ENCODE results near the gene CHST5. TPM values are rescaled to one million over a fixed set of nuclear protein-coding genes. Genes with fewer than 3 reads are reported as not detected.

Gene CHST5
- polyA plus RNA-seq, 1 donor from 2014 or later = 2.7 TPM

- Histone ChIP-seq H3K79me2 (replicated peaks; ENCODE audit: insufficient read depth, low read length) (no peaks in the 10 kb centered on the region), H3K36me3 (ENCODE audit: insufficient read depth, low read length) (no peaks in the 10 kb centered on the region), H3K9me3 (ENCODE audit: low read length) (no peaks in the 10 kb centered on the region), H3K9me2 (ENCODE audit: insufficient read depth, low read length) (no peaks in the 10 kb centered on the region), H3K4me3 (ENCODE audit: low read length) (no peak overlapping the region), H2AFZ (ENCODE audit: low read depth, low read length) (no peak overlapping the region), H4K20me1 (ENCODE audit: insufficient read depth) (no peaks in the 10 kb centered on the region), H3K27me3 (ENCODE audit: insufficient read depth, low read depth, low read length) (peaks cover 15% of the 10 kb centered on the region), H3K27ac (ENCODE audit: low read length) (no peak overlapping the region), H3F3A (ENCODE audit: insufficient read depth, low read length, poor library complexity, severe bottlenecking) (no peaks in the 10 kb centered on the region), H3K9ac (ENCODE audit: low read length) (no peak overlapping the region), H3K4me2 (ENCODE audit: low read length) (no peak overlapping the region)
- no peak for TF ChIP-seq SMC3 (conservative IDR thresholded peaks at IDR 0.05; ENCODE audit: poor library complexity)
- no peak for TF ChIP-seq RAD21 (conservative IDR thresholded peaks at IDR 0.05)
- no peak for TF ChIP-seq TAF1 (IDR thresholded peaks at IDR 0.05; ENCODE audit: low read depth)
- TF ChIP-seq CTCF (IDR thresholded peaks at IDR 0.05; ENCODE audit: poor library complexity, severe bottlenecking) = no peak
- TF ChIP-seq EP300 (conservative IDR thresholded peaks at IDR 0.05; ENCODE audit: poor library complexity, severe bottlenecking) = no peak
- no peak for TF ChIP-seq MXI1 (conservative IDR thresholded peaks at IDR 0.05; ENCODE audit: poor library complexity, severe bottlenecking)
- no peak for TF ChIP-seq REST (IDR thresholded peaks at IDR 0.05; ENCODE audit: borderline replicate concordance)
- no peak for TF ChIP-seq EZH2 (IDR thresholded peaks at IDR 0.05; ENCODE audit: borderline replicate concordance, insufficient read depth, low read length, poor library complexity, severe bottlenecking)
- TF ChIP-seq POLR2AphosphoS5 (IDR thresholded peaks at IDR 0.05) = no peak
Observed at GRCh38 chr16:75491876-75492275, 44.0 kb downstream of the CHST5 start.

- H3K36me3 ChIP-seq (ENCODE audit: insufficient read depth, low read length) = no peaks in the 10 kb centered on the region
- no peak overlapping the region for H3K4me2 ChIP-seq (ENCODE audit: low read length)
- no peak overlapping the region for H2AFZ ChIP-seq (ENCODE audit: low read depth, low read length)
- no peak overlapping the region for H3K4me3 ChIP-seq (ENCODE audit: low read length)
- TF ChIP-seq TAF1 (IDR thresholded peaks at IDR 0.05; ENCODE audit: low read depth) = no peak
- H3K9ac ChIP-seq (ENCODE audit: low read length) = no peak overlapping the region
- H3K79me2 ChIP-seq (replicated peaks; ENCODE audit: insufficient read depth, low read length) = no peaks in the 10 kb centered on the region
- H4K20me1 ChIP-seq (ENCODE audit: insufficient read depth) = no peaks in the 10 kb centered on the region
- no peaks in the 10 kb centered on the region for H3K9me2 ChIP-seq (ENCODE audit: insufficient read depth, low read length)
- no peak overlapping the region for H3K27ac ChIP-seq (ENCODE audit: low read length)
- H3K9me3 ChIP-seq (ENCODE audit: low read length) = no peaks in the 10 kb centered on the region
- H3F3A ChIP-seq (ENCODE audit: insufficient read depth, low read length, poor library complexity, severe bottlenecking) = no peaks in the 10 kb centered on the region
- no peaks in the 10 kb centered on the region for H3K27me3 ChIP-seq (ENCODE audit: insufficient read depth, low read depth, low read length)
Observed at GRCh38 chr16:75488322-75488721, 47.6 kb downstream of the CHST5 start.

All from neural cell (in vitro differentiated cells).